ENCODE results near the gene ITIH3.

GRCh38 chr3:52816654-52817053, 22.1 kb downstream of the ITIH3 start:
- TF ChIP-seq PPARA (CRISPR knock-in tag; IDR thresholded peaks at IDR 0.05; ENCODE audit: borderline replicate concordance) (no peak), SNAI2 (CRISPR knock-in tag; IDR thresholded peaks at IDR 0.05) (no peak), OSR1 (CRISPR knock-in tag; IDR thresholded peaks at IDR 0.05) (no peak)

Data from SK-N-SH treated with all-trans-retinoic acid at 6 μM for 48 hours (cell line).